GM21619 (cell line): Measurements from ENCODE around the gene SSH2.
A peak's percentile ranks its signal among the peaks of the same experiment; 100 is the strongest.
"Not testable (repeated sequence)": the region's sequence is repeated elsewhere in the genome, so short reads cannot be mapped to it uniquely, and the experiment has no call there.

Experiments
- ATAC-seq: cut with Tn5 transposase; IDR thresholded peaks from one replicate; pipeline ENCODE4 v1.9.1; 2021; ENCODE audit not compliant: unreplicated experiment

The SSH2 gene

DNA sequence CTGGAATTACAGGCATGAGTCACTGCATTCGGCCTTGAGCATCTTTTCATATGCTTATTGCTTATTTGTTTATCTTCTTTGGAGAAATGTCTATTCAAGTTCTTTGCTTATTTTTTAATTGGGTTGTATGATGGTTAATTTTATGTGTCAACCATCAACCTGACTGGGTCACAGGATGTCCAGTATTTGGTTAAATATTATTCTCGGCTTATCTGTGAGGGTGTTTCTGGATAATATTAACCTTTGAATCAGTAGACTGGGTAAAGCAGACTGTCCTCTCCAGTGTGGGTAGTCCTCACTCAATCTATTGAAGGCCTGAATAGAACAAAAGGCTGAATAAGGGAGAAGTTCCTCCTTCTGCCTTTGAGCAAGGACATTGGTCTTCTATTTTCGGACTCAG is 142.0 kb downstream of the SSH2 start:
- ATAC-seq: no peak

DNA sequence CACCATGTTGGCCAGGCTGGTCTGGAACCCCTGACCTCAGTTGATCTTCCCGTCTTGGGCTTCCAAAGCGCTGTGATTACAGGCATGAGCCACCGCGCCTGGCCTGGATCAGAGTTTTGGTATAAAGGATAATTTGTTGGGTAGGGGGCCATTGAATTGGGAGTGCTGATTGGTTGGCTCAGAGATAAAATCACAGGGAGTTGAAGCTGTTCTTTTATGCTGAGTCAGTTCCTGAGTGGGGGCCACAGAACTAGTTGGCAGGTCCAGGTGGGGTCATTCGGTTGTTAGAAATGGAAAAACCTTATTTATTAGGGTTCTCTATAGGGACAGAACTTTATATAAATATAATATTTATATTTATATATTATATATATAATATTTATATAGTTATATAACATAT is 147.1 kb downstream of the SSH2 start:
- no peak for ATAC-seq

- ATAC-seq: not testable (repeated sequence)
Observed at GRCh38 chr17:29779812-29780190, 150.2 kb downstream of the SSH2 start.

DNA sequence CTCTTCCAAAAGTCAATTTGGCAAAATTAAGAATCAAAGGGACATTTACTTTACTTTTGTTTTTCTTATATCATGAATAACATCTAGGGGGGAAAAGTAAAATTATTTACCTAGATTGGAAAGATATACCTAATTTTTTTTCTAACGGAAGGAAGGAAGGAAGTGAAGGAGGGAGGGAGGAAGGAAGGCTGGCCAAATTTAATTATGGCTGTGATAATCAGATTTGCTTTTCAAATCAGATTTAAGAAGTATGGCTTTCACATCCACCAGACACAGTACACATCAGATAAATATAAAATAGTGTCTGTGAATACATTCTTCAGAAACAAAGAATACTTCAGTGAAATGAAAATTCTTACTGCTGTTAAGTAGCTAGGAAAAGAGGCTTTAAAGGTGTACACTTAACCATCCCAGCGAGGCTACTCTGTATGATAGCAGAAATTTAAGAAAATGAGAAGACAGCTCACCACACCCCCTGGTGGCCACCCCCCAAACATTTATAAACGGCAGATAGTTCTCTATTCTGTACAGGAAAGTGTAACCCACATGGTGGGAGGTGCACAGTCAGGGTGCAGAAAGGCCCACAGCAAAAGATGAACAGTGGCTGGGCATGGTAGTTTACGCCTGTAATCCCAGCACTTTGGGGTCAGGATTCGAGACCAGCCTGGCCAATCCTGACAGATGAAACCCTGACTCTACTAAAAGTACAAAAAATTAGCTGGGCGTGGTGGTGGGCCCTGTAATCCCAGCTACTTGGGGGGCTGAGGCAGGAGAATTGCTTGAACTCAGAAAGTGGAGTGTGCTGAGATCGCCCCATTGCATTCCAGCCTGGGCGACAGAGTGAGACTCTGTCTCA is 150.8 kb downstream of the SSH2 start:
- peak; percentile 83 for ATAC-seq

DNA sequence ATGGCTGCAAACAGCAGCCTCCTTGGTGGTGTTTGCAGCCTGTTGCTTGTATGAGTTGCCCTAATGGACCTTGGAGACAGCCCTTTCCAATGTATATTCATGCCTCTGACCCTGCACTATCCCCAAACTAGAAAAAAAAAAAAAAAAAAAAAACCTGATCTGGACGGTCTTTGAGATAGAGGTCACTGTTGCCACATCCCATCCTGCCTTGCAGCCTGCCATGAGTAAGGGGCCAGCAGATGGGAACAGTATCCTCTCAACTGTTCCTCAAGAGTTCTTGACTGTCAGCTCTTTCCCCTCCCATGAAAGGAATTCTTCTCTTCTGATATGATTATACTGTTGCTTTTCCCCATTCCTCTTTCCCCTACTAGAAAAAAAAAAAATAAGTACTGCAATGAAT is 152.4 kb downstream of the SSH2 start:
- no peak for ATAC-seq

DNA sequence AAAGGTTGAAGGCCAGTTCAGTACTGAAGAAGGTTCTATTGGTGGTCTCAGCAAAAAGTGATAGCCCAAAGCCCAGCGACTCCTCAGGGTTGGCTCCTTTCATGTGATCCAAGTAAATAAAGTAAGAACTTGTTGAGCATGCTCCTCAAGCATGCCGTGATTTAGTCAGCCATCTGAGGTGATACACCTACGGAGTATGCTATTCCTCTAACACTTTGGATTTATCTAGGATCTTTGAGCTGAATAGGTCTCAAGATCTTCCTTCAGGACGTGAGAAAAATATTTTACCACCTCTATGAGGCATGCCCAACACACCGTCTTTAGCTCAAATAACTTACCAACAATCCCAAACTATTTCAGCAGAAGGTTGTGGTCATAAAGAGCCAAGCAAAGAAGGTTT is 154.0 kb downstream of the SSH2 start:
- ATAC-seq: no peak

DNA sequence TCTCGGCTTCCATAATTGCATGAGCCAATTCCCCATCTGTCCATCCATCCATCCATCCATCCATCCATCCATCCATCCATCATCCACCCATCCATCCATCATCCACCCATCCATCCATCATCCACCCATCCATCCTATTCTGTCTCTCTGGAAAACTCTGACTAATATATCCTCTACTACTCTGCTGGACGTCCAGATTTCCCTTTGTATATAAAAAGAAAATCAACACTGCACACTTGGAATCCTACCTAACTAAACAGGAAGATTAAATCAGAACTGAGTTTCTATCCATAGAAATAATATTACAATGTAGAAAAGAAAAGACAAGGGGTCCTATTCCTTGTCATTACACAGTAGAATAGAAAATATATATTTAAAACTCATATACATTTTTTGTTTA is 157.0 kb downstream of the SSH2 start:
- ATAC-seq: no peak

- ATAC-seq: no peak
Observed at GRCh38 chr17:29771546-29771945, 158.5 kb downstream of the SSH2 start.

DNA sequence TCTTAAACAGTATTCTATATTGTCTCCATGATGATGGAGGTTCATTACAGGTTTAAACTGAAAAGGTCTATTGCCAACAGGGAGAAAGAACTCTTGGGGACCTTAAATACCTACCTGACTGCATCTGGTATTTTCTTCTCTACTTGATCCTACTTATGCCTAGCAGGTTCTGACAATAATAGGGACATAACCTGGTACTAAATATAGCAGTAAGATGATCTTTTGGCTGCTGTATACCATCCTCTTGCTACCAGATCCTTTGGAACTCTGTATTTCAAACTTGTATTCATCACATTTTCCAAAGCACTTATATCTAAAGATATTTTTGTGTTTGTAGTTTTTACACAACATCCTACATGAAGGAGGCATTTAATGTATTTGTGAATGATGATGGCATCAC is 160.8 kb downstream of the SSH2 start:
- no peak for ATAC-seq

DNA sequence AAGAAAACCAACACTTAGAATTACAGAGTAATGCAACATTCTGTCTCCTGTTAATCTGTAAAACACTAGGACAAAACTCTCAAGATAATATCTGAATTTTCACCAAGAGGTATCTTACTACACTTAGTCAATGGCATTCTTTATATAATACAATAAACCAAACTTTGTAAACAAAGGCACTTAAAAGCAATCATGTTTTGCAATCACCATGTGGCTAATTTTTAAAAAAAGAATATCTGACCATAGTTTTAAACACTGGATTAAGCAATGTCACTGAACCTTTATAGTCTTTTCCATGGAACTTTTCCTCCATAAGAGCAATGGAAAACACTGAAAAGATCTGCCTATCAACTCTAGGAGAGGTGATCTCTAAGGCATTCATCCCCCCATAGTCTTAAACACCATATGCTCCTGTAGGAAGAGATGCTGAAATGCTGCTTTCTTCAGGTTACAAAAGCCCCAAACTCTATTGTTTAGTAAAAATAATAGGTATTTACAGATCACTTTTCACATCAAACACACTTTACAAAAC is 163.2 kb downstream of the SSH2 start:
- no peak for ATAC-seq

DNA sequence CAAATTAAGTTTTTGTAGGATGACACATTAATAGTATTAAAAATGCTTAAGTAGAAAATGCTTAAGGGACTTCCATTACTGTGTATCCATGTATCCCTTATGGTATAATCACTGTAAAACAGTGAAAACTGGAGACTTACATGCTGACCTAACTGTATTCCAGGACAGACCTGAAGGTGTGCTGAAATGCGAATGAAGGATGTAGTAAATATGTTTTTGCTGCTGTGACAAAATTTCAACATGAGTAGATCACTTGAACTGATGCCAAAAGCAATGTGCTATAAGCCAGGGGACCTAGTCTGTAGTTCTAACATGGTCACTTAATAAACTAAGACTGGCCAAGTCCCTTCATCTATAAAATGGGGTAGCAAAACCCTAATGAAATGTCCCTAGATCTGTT is 165.3 kb downstream of the SSH2 start:
- no peak for ATAC-seq

GRCh38 chr17:29764217-29764616 is 165.8 kb downstream of the SSH2 start:
- ATAC-seq: no peak

GRCh38 chr17:29763273-29763672 is 166.8 kb downstream of the SSH2 start:
- no peak for ATAC-seq

GRCh38 chr17:29761040-29761761 is 168.8 kb downstream of the SSH2 start:
- peak; percentile 68 for ATAC-seq

- ATAC-seq: peak; percentile 45
Observed at GRCh38 chr17:29760279-29761039, 169.6 kb downstream of the SSH2 start.

DNA sequence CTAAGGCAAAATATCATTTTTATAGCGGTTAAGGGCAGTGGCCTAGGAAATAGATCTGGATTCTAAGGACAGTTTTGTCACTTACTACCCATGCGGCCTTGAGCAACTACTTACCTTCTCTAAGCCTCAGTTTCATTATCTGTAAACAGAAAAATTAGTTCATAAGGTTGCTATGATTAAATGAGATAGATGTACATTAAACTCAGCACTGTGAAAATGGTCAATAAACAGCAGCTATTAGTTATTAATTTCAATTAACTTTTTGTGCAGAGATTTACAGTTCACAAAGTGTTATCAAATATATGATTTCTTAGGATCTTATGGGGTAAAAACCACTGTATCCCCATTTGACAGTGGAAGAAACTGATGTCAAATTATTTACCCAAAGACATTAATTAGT is 171.8 kb downstream of the SSH2 start:
- no peak for ATAC-seq

- no peak for ATAC-seq
Observed at GRCh38 chr17:29757788-29758187, 172.2 kb downstream of the SSH2 start.

GRCh38 chr17:29753845-29754439 is 176.1 kb downstream of the SSH2 start:
- ATAC-seq: peak; percentile 60

GRCh38 chr17:29749045-29749825 is 180.8 kb downstream of the SSH2 start:
- no peak for ATAC-seq

GRCh38 chr17:29748400-29748799 is 181.6 kb downstream of the SSH2 start:
- ATAC-seq: no peak
